K562 (cell line): Measurements from ENCODE around the gene CAMK1D.

Experiments
- ASH1L ChIP-seq: fragments of 450-650 bp; IDR thresholded peaks from 2 replicates; pipeline ENCODE4 v1.6.1; 2018; ENCODE audit warnings: borderline replicate concordance, mild to moderate bottlenecking, low read depth; ENCODE audit not compliant: partially characterized antibody
- CHD2 ChIP-seq: IDR thresholded peaks from 2 replicates; pipeline ENCODE4 v1.6.1; 2011; ENCODE audit warnings: low read depth, low read length
- CTCF ChIP-seq, 3 experiments: IDR thresholded peaks in 2 of 3; conservative IDR thresholded peaks in 1 of 3; 2 replicates each; pipeline ENCODE4 v1.5.1; 2011 to 2012; ENCODE audit warnings: low read length in 3 of 3, mild to moderate bottlenecking in 3 of 3, control low read depth in 2 of 3, improper control_type of control experiment in 1 of 3, inconsistent platforms in 1 of 3, low read depth in 1 of 3, mixed read lengths in 1 of 3, moderate library complexity in 1 of 3; ENCODE audit not compliant: insufficient read depth in 2 of 3
- GTF2F1 ChIP-seq: IDR thresholded peaks from 2 replicates; pipeline ENCODE4 v1.6.1; 2011; ENCODE audit warnings: low read depth, low read length, improper control_type of control experiment
- MAFK ChIP-seq: IDR thresholded peaks from 2 replicates; pipeline ENCODE4 v1.6.1; 2011; ENCODE audit warnings: low read length, improper control_type of control experiment
- POLR2A ChIP-seq: fragments of 450-650 bp; conservative IDR thresholded peaks from 2 replicates; pipeline ENCODE4 v1.6.1; 2016
- POLR2AphosphoS5 ChIP-seq: IDR thresholded peaks from 2 replicates; pipeline ENCODE4 v1.6.1; 2011; ENCODE audit warnings: mild to moderate bottlenecking, low read depth, low read length, moderate library complexity; ENCODE audit not compliant: control insufficient read depth, insufficient read depth
- REST ChIP-seq, 2 experiments: fragments of 450-650 bp; formaldehyde crosslinking in 1 of 2; IDR thresholded peaks; 2 replicates each; pipeline versions ENCODE4 v1.4.0 to v1.6.1; 2014 to 2020; ENCODE audit warnings: mild to moderate bottlenecking in 2 of 2, borderline replicate concordance in 1 of 2, low read depth in 1 of 2
- RFX1 ChIP-seq: fragments of 450-650 bp; IDR thresholded peaks from 2 replicates; pipeline ENCODE4 v1.6.1; 2016; ENCODE audit warnings: mild to moderate bottlenecking, moderate library complexity
- SIN3A ChIP-seq, 2 experiments: fragments of 150-350 bp in 1 of 2; IDR thresholded peaks; 2 replicates each; pipeline ENCODE4 v1.6.1; 2011 to 2016; ENCODE audit warnings: borderline replicate concordance in 2 of 2, low read depth in 2 of 2, low read length in 2 of 2, mild to moderate bottlenecking in 2 of 2, moderate library complexity in 2 of 2; ENCODE audit not compliant: control insufficient read depth in 1 of 2
- TARDBP ChIP-seq: fragments of 450-650 bp; IDR thresholded peaks from 2 replicates; pipeline ENCODE4 v1.6.1; 2016
- YY1 ChIP-seq, 3 experiments: IDR thresholded peaks; 2 replicates each; pipeline ENCODE4 v1.6.1; 2011; ENCODE audit warnings: low read length in 2 of 3, mild to moderate bottlenecking in 2 of 3, moderate library complexity in 2 of 3, borderline replicate concordance in 1 of 3, control low read depth in 1 of 3, low read depth in 1 of 3; ENCODE audit not compliant: insufficient read depth in 3 of 3, insufficient replicate concordance in 2 of 3, control insufficient read depth in 1 of 3, insufficient read length in 1 of 3; ENCODE audit errors: extremely low read depth in 1 of 3
- ZNF124 ChIP-seq: sonication (generic); formaldehyde crosslinking; IDR thresholded peaks from 2 replicates; pipeline ENCODE4 v1.8.1; 2022; ENCODE audit warnings: missing genetic modification reagents
- ZNF408 ChIP-seq: fragments of 250-450 bp; sonication (Bioruptor Pico); IDR thresholded peaks from 2 replicates; pipeline ENCODE4 v1.4.0; 2020; ENCODE audit warnings: low read depth, mild to moderate bottlenecking, moderate library complexity

- TF ChIP-seq ZNF124 (no peak), REST (IDR thresholded peaks at IDR 0.05; ENCODE audit: borderline replicate concordance) (no peak), REST (CRISPR knock-in tag; IDR thresholded peaks at IDR 0.05; ENCODE audit: low read depth) (no peak), CTCF (IDR thresholded peaks at IDR 0.05 in 2 of 3, conservative IDR thresholded peaks at IDR 0.05 in 1 of 3; ENCODE audit: insufficient read depth in 2 of 3, low read depth in 1 of 3, low read length in 3 of 3) (no peak), RFX1 (no peak), GTF2F1 (no peak), SIN3A (IDR thresholded peaks at IDR 0.05; ENCODE audit: borderline replicate concordance in 2 of 2, control insufficient read depth in 1 of 2, low read depth in 2 of 2, low read length in 2 of 2) (no peak), POLR2AphosphoS5 (no peak), MAFK (no peak), CHD2 (no peak), POLR2A (no peak), ASH1L (no peak), TARDBP (no peak), YY1 (IDR thresholded peaks at IDR 0.05; ENCODE audit: borderline replicate concordance in 1 of 3, control insufficient read depth in 1 of 3, extremely low read depth in 1 of 3, insufficient read depth in 3 of 3, insufficient read length in 1 of 3, insufficient replicate concordance in 2 of 3, low read depth in 1 of 3, low read length in 2 of 3) (no peak), ZNF408 (no peak)
These were observed 212.4 kb downstream of the CAMK1D start for GRCh38 chr10:12561720-12562119.
